HCT116 (cell line): ENCODE measurements around the gene DAPK2. TPM values are rescaled to one million over a fixed set of nuclear protein-coding genes. Genes with fewer than 3 reads are reported as not detected.

ENCODE experiments used
- ATAC-seq: fragments of 200-7000 bp; cut with Tn5 transposase; 2 replicates; pipeline ENCODE4 v1.9.1; 2020; ENCODE audit warnings: mild to moderate bottlenecking, moderate library complexity
- BruUV-seq: library from RNA; stranded (reverse); fragments of 400-500 nt; replicated peaks from 2 replicates; lab custom pipeline; 2021; lab: Mats Ljungman, UMichigan
- CTCF ChIA-PET: fragments of 300-600 bp; sonication (Branson Sonifier 250); formaldehyde crosslinking; loops from one replicate; lab custom pipeline; 2021; ENCODE audit warnings: antibody characterized with exemption; lab: Charles Lee
- POLR2A ChIA-PET: fragments of 300-600, 350-600 bp; sonication (Branson Sonifier 250); formaldehyde crosslinking; loops from one replicate; lab custom pipeline; 2021; ENCODE audit warnings: antibody characterized with exemption; lab: Charles Lee
- RAD21 ChIA-PET, 2 experiments: fragments of 300-600 bp; sonication (Branson Sonifier 250); formaldehyde crosslinking; loops; one replicate each; lab custom pipeline; 2023; ENCODE audit warnings: low total read pairs in 2 of 2; ENCODE audit not compliant: uncharacterized antibody in 2 of 2, unreplicated experiment in 2 of 2, low non-redundant PET in 1 of 2; lab: Charles Lee
- DNase-seq: peaks from one replicate; pipeline ENCODE4 v3.0.0-alpha.2; 2010; ENCODE audit warnings: low read depth, low spot score
- H2AFZ ChIP-seq: fragments of 200-600 bp; shearing (Covaris generic), sonication (generic); 2 replicates; pipeline ENCODE4 v1.6.1; 2017; ENCODE audit warnings: low read depth, mixed run types, mixed read lengths, antibody characterized with exemption, low read length; ENCODE audit not compliant: poor library complexity, severe bottlenecking
- H3K27ac ChIP-seq: 2 replicates; pipeline ENCODE4 v1.5.1; 2012; ENCODE audit warnings: low read depth, low read length
- H3K27me3 ChIP-seq: fragments of 200-600 bp; sonication (generic); 2 replicates; pipeline ENCODE4 v1.6.1; 2016; ENCODE audit warnings: mixed run types, low read length, mixed read lengths; ENCODE audit not compliant: insufficient read depth
- H3K36me3 ChIP-seq, 2 experiments: fragments of 200-500 bp in 1 of 2; fragments of 200-600 bp in 1 of 2; sonication (Bioruptor generic) in 1 of 2; sonication (generic) in 1 of 2; 2 replicates each; pipeline versions ENCODE4 v1.5.1 to v1.6.1; 2014 to 2016; ENCODE audit warnings: low read length in 2 of 2, inconsistent platforms in 1 of 2, mixed read lengths in 1 of 2, mixed run types in 1 of 2; ENCODE audit not compliant: insufficient read depth in 2 of 2, control insufficient read depth in 1 of 2
- H3K4me1 ChIP-seq, 2 experiments: fragments of 200-600 bp in 1 of 2; sonication (generic) in 1 of 2; 2 replicates each; pipeline versions ENCODE4 v1.5.1 to v1.6.1; 2012 to 2017; ENCODE audit warnings: low read length in 2 of 2, inconsistent platforms in 1 of 2, mild to moderate bottlenecking in 1 of 2, mixed read lengths in 1 of 2, mixed run types in 1 of 2, moderate library complexity in 1 of 2; ENCODE audit not compliant: insufficient read depth in 2 of 2, control insufficient read depth in 1 of 2
- H3K4me2 ChIP-seq: fragments of 200-600 bp; sonication (generic); 2 replicates; pipeline ENCODE4 v1.6.1; 2017; ENCODE audit warnings: mixed run types, low read length, mixed read lengths
- H3K4me3 ChIP-seq, 2 experiments: fragments of 200-600 bp in 1 of 2; sonication (generic) in 1 of 2; replicated peaks in 1 of 2; 2 replicates each; pipeline ENCODE4 v1.5.1; 2011 to 2016; ENCODE audit warnings: low read length in 2 of 2, control low read depth in 1 of 2, low read depth in 1 of 2, mild to moderate bottlenecking in 1 of 2, mixed read lengths in 1 of 2, mixed run types in 1 of 2
- H3K79me2 ChIP-seq: fragments of 200-600 bp; sonication (generic); 2 replicates; pipeline ENCODE4 v1.6.1; 2017; ENCODE audit warnings: mild to moderate bottlenecking, mixed run types, low read length, moderate library complexity, mixed read lengths; ENCODE audit not compliant: insufficient read depth
- H3K9ac ChIP-seq: fragments of 200-600 bp; sonication (generic); 2 replicates; pipeline ENCODE4 v1.6.1; 2016; ENCODE audit warnings: low read length, mixed read lengths
- H3K9me2 ChIP-seq: fragments of 200-600 bp; sonication (generic), shearing (Covaris generic); 2 replicates; pipeline ENCODE4 v1.6.1; 2017; ENCODE audit warnings: mixed run types, mild to moderate bottlenecking, moderate library complexity; ENCODE audit not compliant: insufficient read depth
- H3K9me3 ChIP-seq, 2 experiments: fragments of 200-500 bp in 1 of 2; fragments of 200-600 bp in 1 of 2; sonication (Bioruptor generic) in 1 of 2; sonication (generic) in 1 of 2; 2 replicates each; pipeline ENCODE4 v1.6.1; 2014 to 2017; ENCODE audit warnings: low read length in 2 of 2, mixed read lengths in 2 of 2, inconsistent platforms in 1 of 2, low read depth in 1 of 2, mild to moderate bottlenecking in 1 of 2, mixed run types in 1 of 2, moderate library complexity in 1 of 2; ENCODE audit not compliant: control insufficient read depth in 1 of 2, insufficient read depth in 1 of 2
- H4K20me1 ChIP-seq: fragments of 200-600 bp; sonication (generic), shearing (Covaris generic); 2 replicates; pipeline ENCODE4 v1.6.1; 2017; ENCODE audit warnings: mixed run types, mild to moderate bottlenecking, moderate library complexity; ENCODE audit not compliant: insufficient read depth
- ATF3 ChIP-seq: IDR thresholded peaks from 2 replicates; pipeline ENCODE4 v1.6.1; 2012
- CBX3 ChIP-seq: IDR thresholded peaks from 2 replicates; pipeline ENCODE4 v1.6.1; 2012; ENCODE audit warnings: low read depth
- CEBPB ChIP-seq: IDR thresholded peaks from 2 replicates; pipeline ENCODE4 v1.6.1; 2012; ENCODE audit warnings: low read depth
- EGR1 ChIP-seq: IDR thresholded peaks from 2 replicates; pipeline ENCODE4 v1.6.1; 2012; ENCODE audit warnings: low read depth
- ELF1 ChIP-seq: IDR thresholded peaks from 2 replicates; pipeline ENCODE4 v1.6.1; 2012; ENCODE audit warnings: low read depth, borderline replicate concordance
- EZH2 ChIP-seq: fragments of 200-600 bp; sonication (generic); IDR thresholded peaks from 2 replicates; pipeline ENCODE4 v1.6.1; 2017; ENCODE audit warnings: antibody characterized with exemption, mixed run types
- EZH2phosphoT487 ChIP-seq: fragments of 200-600 bp; IDR thresholded peaks from 2 replicates; pipeline ENCODE4 v1.6.1; 2018; ENCODE audit warnings: antibody characterized with exemption, borderline replicate concordance
- FOSL1 ChIP-seq: IDR thresholded peaks from 2 replicates; pipeline ENCODE4 v1.6.1; 2012; ENCODE audit warnings: low read depth
- JUND ChIP-seq: IDR thresholded peaks from 2 replicates; pipeline ENCODE4 v1.6.1; 2012
- POLR2A ChIP-seq: IDR thresholded peaks from 2 replicates; pipeline ENCODE4 v1.7.0; 2011; ENCODE audit warnings: borderline replicate concordance; ENCODE audit not compliant: insufficient read depth, insufficient read length; ENCODE audit errors: extremely low read depth
- RAD21 ChIP-seq: IDR thresholded peaks from 2 replicates; pipeline ENCODE4 v1.6.1; 2012; ENCODE audit warnings: low read depth, mild to moderate bottlenecking
- REST ChIP-seq: IDR thresholded peaks from 2 replicates; pipeline ENCODE4 v1.6.1; 2012; ENCODE audit warnings: low read depth
- SIN3A ChIP-seq: IDR thresholded peaks from 2 replicates; pipeline ENCODE4 v1.6.1; 2012; ENCODE audit warnings: low read depth
- SRF ChIP-seq: IDR thresholded peaks from 2 replicates; pipeline ENCODE4 v1.6.1; 2012; ENCODE audit warnings: low read depth
- YY1 ChIP-seq: IDR thresholded peaks from 2 replicates; pipeline ENCODE4 v1.6.1; 2011; ENCODE audit warnings: low read length, low read depth, moderate library complexity, mild to moderate bottlenecking; ENCODE audit not compliant: insufficient replicate concordance; ENCODE audit errors: extremely low read depth
- ZNF274 ChIP-seq: fragments of 200-500 bp; sonication (Bioruptor generic); IDR thresholded peaks from 2 replicates; pipeline ENCODE4 v1.6.1; 2014; ENCODE audit warnings: mild to moderate bottlenecking, low read depth, low read length, inconsistent platforms
- intact Hi-C: fragments of 100-400 bp; cut with micrococcal nuclease; formaldehyde crosslinking; loops from 2 replicates; pipeline ENCODE4 v1.10.0; 2022
- total RNA-seq: library from RNA; stranded (reverse); gene quantifications from one replicate; pipeline ENCODE4 v1.2.1, GENCODE V29; 2021; ENCODE audit not compliant: unreplicated experiment
- TF ChIP-seq, protein P1 (sequence below), 3 experiments: fragments of 200-600 bp in 1 of 3; sonication (generic) in 1 of 3; IDR thresholded peaks in 2 of 3; conservative IDR thresholded peaks in 1 of 3; 2 replicates each; pipeline ENCODE4 v1.5.1; 2012 to 2017; ENCODE audit warnings: low read depth in 2 of 3, low read length in 2 of 3, antibody characterized with exemption in 1 of 3, borderline replicate concordance in 1 of 3, control low read depth in 1 of 3, mild to moderate bottlenecking in 1 of 3, mixed read lengths in 1 of 3, mixed run types in 1 of 3, moderate library complexity in 1 of 3; ENCODE audit not compliant: insufficient read depth in 1 of 3

DAPK2 gene
- total RNA-seq, 1 experiment from 2014 or later: 4.8 TPM

- TF ChIP-seq CEBPB (no peak), RAD21 (no peak), SRF (no peak)
Measured at GRCh38 chr15:64037966-64038365, 8.3 kb downstream of the DAPK2 start (continued).

GRCh38 chr15:64037116-64037515 is 9.2 kb downstream of the DAPK2 start:
- no peak for TF ChIP-seq JUND
- no peak for TF ChIP-seq ELF1
- TF ChIP-seq, protein P1, sequence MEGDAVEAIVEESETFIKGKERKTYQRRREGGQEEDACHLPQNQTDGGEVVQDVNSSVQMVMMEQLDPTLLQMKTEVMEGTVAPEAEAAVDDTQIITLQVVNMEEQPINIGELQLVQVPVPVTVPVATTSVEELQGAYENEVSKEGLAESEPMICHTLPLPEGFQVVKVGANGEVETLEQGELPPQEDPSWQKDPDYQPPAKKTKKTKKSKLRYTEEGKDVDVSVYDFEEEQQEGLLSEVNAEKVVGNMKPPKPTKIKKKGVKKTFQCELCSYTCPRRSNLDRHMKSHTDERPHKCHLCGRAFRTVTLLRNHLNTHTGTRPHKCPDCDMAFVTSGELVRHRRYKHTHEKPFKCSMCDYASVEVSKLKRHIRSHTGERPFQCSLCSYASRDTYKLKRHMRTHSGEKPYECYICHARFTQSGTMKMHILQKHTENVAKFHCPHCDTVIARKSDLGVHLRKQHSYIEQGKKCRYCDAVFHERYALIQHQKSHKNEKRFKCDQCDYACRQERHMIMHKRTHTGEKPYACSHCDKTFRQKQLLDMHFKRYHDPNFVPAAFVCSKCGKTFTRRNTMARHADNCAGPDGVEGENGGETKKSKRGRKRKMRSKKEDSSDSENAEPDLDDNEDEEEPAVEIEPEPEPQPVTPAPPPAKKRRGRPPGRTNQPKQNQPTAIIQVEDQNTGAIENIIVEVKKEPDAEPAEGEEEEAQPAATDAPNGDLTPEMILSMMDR (IDR thresholded peaks at IDR 0.05 in 2 of 3, conservative IDR thresholded peaks at IDR 0.05 in 1 of 3; ENCODE audit: borderline replicate concordance in 1 of 3, insufficient read depth in 1 of 3, low read depth in 2 of 3, low read length in 2 of 3): no peak
- no peak for TF ChIP-seq EGR1
- no peak for TF ChIP-seq CEBPB
- TF ChIP-seq FOSL1: no peak
- TF ChIP-seq SIN3A: no peak
- no peak for TF ChIP-seq ZNF274
- no peak for TF ChIP-seq EZH2phosphoT487
- TF ChIP-seq YY1: no peak
- TF ChIP-seq POLR2A: no peak
- TF ChIP-seq ATF3: no peak
- no peak for TF ChIP-seq REST
- TF ChIP-seq RAD21: no peak
- no peak for TF ChIP-seq CBX3
- TF ChIP-seq EZH2: no peak
- no peaks in the 10 kb centered on the region for H3K36me3 ChIP-seq
- RAD21 ChIA-PET: no interaction called here
- no peaks in the 10 kb centered on the region for H3K79me2 ChIP-seq
- ATAC-seq: no peak
- no peak overlapping the region for H3K4me3 ChIP-seq
- no peaks in the 10 kb centered on the region for H3K4me1 ChIP-seq
- intact Hi-C loops: no loop called here
- POLR2A ChIA-PET: interaction anchor here (0.6 to 1.4 kb wide), 2 partner anchors 8 to 9 kb away, joined by 3 to 5 read pairs; partner anchors contain the start of gene DAPK2
- no peak overlapping the region for H3K4me2 ChIP-seq
- H3K27me3 ChIP-seq: no peaks in the 10 kb centered on the region
- BruUV-seq: no TSS peak
- DNase-seq: no peak
- H3K27ac ChIP-seq: no peak overlapping the region
- H3K9me3 ChIP-seq: no peaks in the 10 kb centered on the region
- no peaks in the 10 kb centered on the region for H4K20me1 ChIP-seq
- H2AFZ ChIP-seq: no peak overlapping the region
- H3K9me2 ChIP-seq: no peaks in the 10 kb centered on the region
- CTCF ChIA-PET: no interaction called here
- no peak overlapping the region for H3K9ac ChIP-seq
